ENCODE results near the gene B3GAT3.

DNA sequence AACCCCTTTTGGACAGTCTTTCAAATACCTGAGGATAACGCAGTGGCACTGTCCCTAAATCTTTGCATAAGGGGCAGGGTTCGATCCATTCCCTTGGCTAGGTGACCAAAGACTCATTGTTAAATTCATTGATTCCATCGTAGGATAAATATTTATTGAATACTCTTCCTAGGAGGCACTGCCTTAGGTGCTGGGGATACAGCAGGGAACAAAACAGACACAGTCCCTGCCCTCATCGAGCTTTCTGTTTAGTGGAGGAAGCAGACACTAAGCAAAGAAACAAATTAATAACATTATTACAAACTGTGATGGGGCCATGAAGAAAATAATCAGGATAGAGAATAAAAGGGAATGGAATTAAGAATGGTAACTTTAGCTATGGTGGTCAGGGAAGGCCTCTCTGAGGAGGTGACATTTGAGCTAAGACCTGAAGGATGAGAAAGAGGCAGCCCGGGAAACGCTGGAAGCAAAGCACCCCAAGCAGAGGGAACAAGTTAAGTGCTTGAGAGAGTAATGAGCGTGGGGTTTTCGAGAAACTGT, 689 bp downstream of the B3GAT3 start:
- TF ChIP-seq, protein P1, sequence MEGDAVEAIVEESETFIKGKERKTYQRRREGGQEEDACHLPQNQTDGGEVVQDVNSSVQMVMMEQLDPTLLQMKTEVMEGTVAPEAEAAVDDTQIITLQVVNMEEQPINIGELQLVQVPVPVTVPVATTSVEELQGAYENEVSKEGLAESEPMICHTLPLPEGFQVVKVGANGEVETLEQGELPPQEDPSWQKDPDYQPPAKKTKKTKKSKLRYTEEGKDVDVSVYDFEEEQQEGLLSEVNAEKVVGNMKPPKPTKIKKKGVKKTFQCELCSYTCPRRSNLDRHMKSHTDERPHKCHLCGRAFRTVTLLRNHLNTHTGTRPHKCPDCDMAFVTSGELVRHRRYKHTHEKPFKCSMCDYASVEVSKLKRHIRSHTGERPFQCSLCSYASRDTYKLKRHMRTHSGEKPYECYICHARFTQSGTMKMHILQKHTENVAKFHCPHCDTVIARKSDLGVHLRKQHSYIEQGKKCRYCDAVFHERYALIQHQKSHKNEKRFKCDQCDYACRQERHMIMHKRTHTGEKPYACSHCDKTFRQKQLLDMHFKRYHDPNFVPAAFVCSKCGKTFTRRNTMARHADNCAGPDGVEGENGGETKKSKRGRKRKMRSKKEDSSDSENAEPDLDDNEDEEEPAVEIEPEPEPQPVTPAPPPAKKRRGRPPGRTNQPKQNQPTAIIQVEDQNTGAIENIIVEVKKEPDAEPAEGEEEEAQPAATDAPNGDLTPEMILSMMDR (IDR thresholded peaks at IDR 0.05 in 8 of 11, conservative IDR thresholded peaks at IDR 0.05 in 3 of 11): no peak
- TF ChIP-seq POLR2A (IDR thresholded peaks at IDR 0.05) (no peak), POLR2AphosphoS5 (IDR thresholded peaks at IDR 0.05) (no peak)
